ENCODE results near the gene CNTNAP5.

CNTNAP5 gene

GRCh38 chr2:124692707-124693106, 667.6 kb downstream of the CNTNAP5 start:
- TF ChIP-seq, protein P1, sequence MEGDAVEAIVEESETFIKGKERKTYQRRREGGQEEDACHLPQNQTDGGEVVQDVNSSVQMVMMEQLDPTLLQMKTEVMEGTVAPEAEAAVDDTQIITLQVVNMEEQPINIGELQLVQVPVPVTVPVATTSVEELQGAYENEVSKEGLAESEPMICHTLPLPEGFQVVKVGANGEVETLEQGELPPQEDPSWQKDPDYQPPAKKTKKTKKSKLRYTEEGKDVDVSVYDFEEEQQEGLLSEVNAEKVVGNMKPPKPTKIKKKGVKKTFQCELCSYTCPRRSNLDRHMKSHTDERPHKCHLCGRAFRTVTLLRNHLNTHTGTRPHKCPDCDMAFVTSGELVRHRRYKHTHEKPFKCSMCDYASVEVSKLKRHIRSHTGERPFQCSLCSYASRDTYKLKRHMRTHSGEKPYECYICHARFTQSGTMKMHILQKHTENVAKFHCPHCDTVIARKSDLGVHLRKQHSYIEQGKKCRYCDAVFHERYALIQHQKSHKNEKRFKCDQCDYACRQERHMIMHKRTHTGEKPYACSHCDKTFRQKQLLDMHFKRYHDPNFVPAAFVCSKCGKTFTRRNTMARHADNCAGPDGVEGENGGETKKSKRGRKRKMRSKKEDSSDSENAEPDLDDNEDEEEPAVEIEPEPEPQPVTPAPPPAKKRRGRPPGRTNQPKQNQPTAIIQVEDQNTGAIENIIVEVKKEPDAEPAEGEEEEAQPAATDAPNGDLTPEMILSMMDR (IDR thresholded peaks at IDR 0.05) = no peak

- TF ChIP-seq, protein P1 (IDR thresholded peaks at IDR 0.05) = no peak
Measured at GRCh38 chr2:124693156-124693555, 668.1 kb downstream of the CNTNAP5 start.

GRCh38 chr2:124698979-124699565, 674.0 kb downstream of the CNTNAP5 start:
- TF ChIP-seq, protein P1 (IDR thresholded peaks at IDR 0.05) = no peak

GRCh38 chr2:124702777-124703176, 677.7 kb downstream of the CNTNAP5 start:
- TF ChIP-seq, protein P1 (IDR thresholded peaks at IDR 0.05) = no peak

DNA sequence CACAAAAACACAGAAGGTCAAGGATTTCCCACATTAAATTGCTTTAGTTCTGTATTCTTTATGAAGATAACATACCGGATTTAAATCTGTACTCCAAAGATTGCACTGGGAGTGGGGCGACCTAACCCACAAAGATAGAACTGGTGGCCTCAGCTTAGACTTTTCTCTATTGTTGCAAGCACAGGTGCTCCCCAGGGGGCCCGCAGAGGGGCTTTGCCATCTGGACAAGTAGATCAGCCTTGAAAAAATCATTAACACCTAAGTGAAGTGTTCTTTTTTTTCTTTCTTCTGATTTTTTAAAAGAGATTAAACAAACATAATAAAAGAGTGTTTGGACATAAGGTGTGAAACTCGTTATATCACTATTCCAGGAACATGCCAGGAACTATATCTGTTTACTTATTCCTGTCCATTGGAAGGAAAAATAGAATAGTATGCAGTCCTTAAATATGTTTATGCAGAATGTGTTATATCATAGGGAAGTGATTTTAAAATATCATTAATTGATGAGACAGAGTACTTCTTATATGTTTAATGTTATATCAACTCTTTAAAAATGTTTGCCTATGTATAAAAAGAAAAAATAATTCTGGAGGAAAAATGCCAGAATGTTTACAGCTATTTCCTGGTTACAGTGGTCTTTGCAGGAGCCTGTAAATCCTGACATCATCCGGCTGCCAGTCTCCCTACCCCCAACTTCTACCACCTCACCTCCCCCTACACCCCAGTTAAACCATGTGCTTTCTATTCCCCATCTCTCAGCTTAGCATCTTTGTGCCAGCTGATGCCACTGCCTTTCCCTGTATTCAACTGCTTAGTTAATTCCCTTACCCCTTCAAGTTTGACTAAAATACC, 679.2 kb downstream of the CNTNAP5 start:
- TF ChIP-seq, protein P1 (IDR thresholded peaks at IDR 0.05) = no peak

- TF ChIP-seq, protein P1 (IDR thresholded peaks at IDR 0.05) = no peak
Measured at GRCh38 chr2:124708661-124709060, 683.6 kb downstream of the CNTNAP5 start.

- TF ChIP-seq, protein P1 (IDR thresholded peaks at IDR 0.05) = no peak
Measured at GRCh38 chr2:124713969-124714368, 688.9 kb downstream of the CNTNAP5 start.
